H9 (cell line): ENCODE results near the gene CENPP. TPM values are rescaled to one million over a fixed set of nuclear protein-coding genes. Genes with fewer than 3 reads are reported as not detected.

Source experiments
- DNase-seq: peaks from one replicate; pipeline ENCODE4 v3.0.0-alpha.2; 2017
- H2AFZ ChIP-seq: one replicate; pipeline ENCODE4 v1.6.1; 2013; ENCODE audit warnings: mild to moderate bottlenecking, low read length, control low read depth, moderate library complexity
- H2AK5ac ChIP-seq: 2 replicates; pipeline ENCODE4 v1.6.1; 2013; ENCODE audit warnings: low read length, control low read depth, mixed read lengths; ENCODE audit not compliant: insufficient read length
- H2BK120ac ChIP-seq: one replicate; pipeline ENCODE4 v1.6.1; 2013; ENCODE audit warnings: low read depth, mild to moderate bottlenecking, low read length, control low read depth, inconsistent platforms; ENCODE audit not compliant: poor library complexity, severe bottlenecking
- H2BK12ac ChIP-seq: 2 replicates; pipeline ENCODE4 v1.6.1; 2013; ENCODE audit warnings: low read length, control low read depth, mixed read lengths, low read depth; ENCODE audit not compliant: insufficient read length
- H2BK15ac ChIP-seq: 2 replicates; pipeline ENCODE4 v1.6.1; 2013; ENCODE audit warnings: low read depth, low read length, control low read depth
- H2BK20ac ChIP-seq: one replicate; pipeline ENCODE4 v1.6.1; 2013; ENCODE audit warnings: low read depth, mild to moderate bottlenecking, low read length, control low read depth, inconsistent platforms; ENCODE audit not compliant: poor library complexity, severe bottlenecking
- H2BK5ac ChIP-seq: 2 replicates; pipeline ENCODE4 v1.6.1; 2013; ENCODE audit warnings: low read length, control low read depth, mixed read lengths; ENCODE audit not compliant: insufficient read length
- H3K14ac ChIP-seq: 2 replicates; pipeline ENCODE4 v1.6.1; 2013; ENCODE audit warnings: low read length, control low read depth; ENCODE audit not compliant: insufficient read depth
- H3K18ac ChIP-seq: 2 replicates; pipeline ENCODE4 v1.6.1; 2013; ENCODE audit warnings: low read depth, mild to moderate bottlenecking, mixed read lengths, low read length, control low read depth; ENCODE audit not compliant: insufficient read length
- H3K23ac ChIP-seq: 2 replicates; pipeline ENCODE4 v1.6.1; 2013; ENCODE audit warnings: low read length, control low read depth, mixed read lengths, low read depth; ENCODE audit not compliant: insufficient read length
- H3K23me2 ChIP-seq: 2 replicates; pipeline ENCODE4 v1.6.1; 2013; ENCODE audit warnings: low read depth, mild to moderate bottlenecking, mixed read lengths, low read length, control low read depth; ENCODE audit not compliant: insufficient read length, poor library complexity, severe bottlenecking
- H3K27ac ChIP-seq: 2 replicates; pipeline ENCODE4 v1.5.1; 2013; ENCODE audit warnings: low read length, control low read depth, mixed read lengths, low read depth; ENCODE audit not compliant: insufficient read length
- H3K27me3 ChIP-seq: 2 replicates; pipeline ENCODE4 v1.6.1; 2013; ENCODE audit warnings: low read length, control low read depth, inconsistent platforms; ENCODE audit not compliant: insufficient read depth
- H3K4ac ChIP-seq: 2 replicates; pipeline ENCODE4 v1.6.1; 2013; ENCODE audit warnings: low read depth, mild to moderate bottlenecking, control low read depth, inconsistent platforms, low read length, moderate library complexity
- H3K4me1 ChIP-seq: 2 replicates; pipeline ENCODE4 v1.6.1; 2013; ENCODE audit warnings: low read length, control low read depth, inconsistent platforms; ENCODE audit not compliant: insufficient read depth
- H3K4me2 ChIP-seq: 2 replicates; pipeline ENCODE4 v1.6.1; 2013; ENCODE audit warnings: low read length, control low read depth, mixed read lengths; ENCODE audit not compliant: insufficient read length, insufficient read depth
- H3K56ac ChIP-seq: 2 replicates; pipeline ENCODE4 v1.6.1; 2013; ENCODE audit warnings: low read depth, mild to moderate bottlenecking, mixed read lengths, low read length, control low read depth; ENCODE audit not compliant: insufficient read length
- H3K79me1 ChIP-seq: 2 replicates; pipeline ENCODE4 v1.6.1; 2013; ENCODE audit warnings: low read depth, mild to moderate bottlenecking, moderate library complexity, low read length, control low read depth, inconsistent platforms; ENCODE audit not compliant: insufficient read depth, poor library complexity, severe bottlenecking
- H3K79me2 ChIP-seq: 2 replicates; pipeline ENCODE4 v1.6.1; 2013; ENCODE audit warnings: low read length, control low read depth, inconsistent platforms; ENCODE audit not compliant: insufficient read depth
- H3K9ac ChIP-seq: 2 replicates; pipeline ENCODE4 v1.6.1; 2013; ENCODE audit warnings: low read length, control low read depth, mixed read lengths; ENCODE audit not compliant: insufficient read length; ENCODE audit errors: extremely low read depth
- H3K9me3 ChIP-seq: one replicate; pipeline ENCODE4 v1.6.1; 2013; ENCODE audit warnings: low read depth, low read length, inconsistent platforms; ENCODE audit not compliant: control insufficient read depth
- H3T11ph ChIP-seq: one replicate; pipeline ENCODE4 v1.6.1; 2013; ENCODE audit warnings: mild to moderate bottlenecking, low read length, control low read depth, inconsistent platforms
- H4K20me1 ChIP-seq: one replicate; pipeline ENCODE4 v1.6.1; 2013; ENCODE audit not compliant: control insufficient read depth, insufficient read length, insufficient read depth
- H4K5ac ChIP-seq: 2 replicates; pipeline ENCODE4 v1.6.1; 2013; ENCODE audit warnings: low read depth, mild to moderate bottlenecking, mixed read lengths, low read length, control low read depth; ENCODE audit not compliant: insufficient read length
- H4K8ac ChIP-seq: replicated peaks from 2 replicates; pipeline ENCODE4 v1.6.1; 2013; ENCODE audit warnings: low read length, control low read depth, mixed read lengths, low read depth; ENCODE audit not compliant: insufficient read length
- H4K91ac ChIP-seq: 2 replicates; pipeline ENCODE4 v1.6.1; 2013; ENCODE audit warnings: low read depth, mild to moderate bottlenecking, moderate library complexity, mixed read lengths, low read length, control low read depth; ENCODE audit not compliant: insufficient read length
- H3K27ac Mint-ChIP-seq, 3 experiments: 2 replicates in 2 of 3; 3 replicates in 1 of 3; pipeline ENCODE4 v1.8.0; 2020 to 2021; ENCODE audit warnings: mixed read lengths in 3 of 3, mild to moderate bottlenecking in 1 of 3, moderate library complexity in 1 of 3
- H3K27me3 Mint-ChIP-seq: 2 replicates; pipeline ENCODE4 v1.8.0; 2021; ENCODE audit warnings: low read depth, mild to moderate bottlenecking, moderate library complexity, mixed read lengths
- H3K36me3 Mint-ChIP-seq, 3 experiments: 2 replicates in 2 of 3; 3 replicates in 1 of 3; pipeline ENCODE4 v1.8.0; 2020 to 2021; ENCODE audit warnings: low read depth in 3 of 3, mixed read lengths in 3 of 3; ENCODE audit not compliant: insufficient read depth in 1 of 3
- H3K4me1 Mint-ChIP-seq, 2 experiments: 2 replicates each; pipeline ENCODE4 v1.8.0; 2020; ENCODE audit warnings: mixed read lengths in 2 of 2
- H3K4me3 Mint-ChIP-seq, 2 experiments: 2 replicates in 1 of 2; 3 replicates in 1 of 2; pipeline ENCODE4 v1.8.0; 2020 to 2021; ENCODE audit warnings: mild to moderate bottlenecking in 2 of 2, mixed read lengths in 2 of 2, moderate library complexity in 1 of 2
- H3K9me3 Mint-ChIP-seq, 2 experiments: 2 replicates in 1 of 2; 3 replicates in 1 of 2; pipeline ENCODE4 v1.8.0; 2020; ENCODE audit warnings: mild to moderate bottlenecking in 2 of 2, mixed read lengths in 2 of 2, moderate library complexity in 1 of 2
- CTCF ChIP-seq: fragments of 200-600 bp; sonication (generic); conservative IDR thresholded peaks from 3 replicates; pipeline ENCODE4 v1.8.0; 2021; ENCODE audit warnings: antibody characterized with exemption, mild to moderate bottlenecking
- total RNA-seq: library from RNA; stranded (reverse); gene quantifications from 2 replicates; pipeline ENCODE4 v1.2.1, GENCODE V29; 2021

CENPP gene
- total RNA-seq, 1 experiment from 2014 or later = 9.1 TPM

GRCh38 chr9:92350740-92351133 is 25.0 kb downstream of the CENPP start:
- no peak overlapping the region for H3K9ac ChIP-seq
- H4K5ac ChIP-seq = no peak overlapping the region
- Mint-ChIP-seq H3K4me1 (no peaks in the 10 kb centered on the region), H3K36me3 (peaks cover 10 to 27% (median 16%) of the 10 kb centered on the region in 3 experiments; a peak in 6 of 7 replicates), H3K27me3 (no peaks in the 10 kb centered on the region), H3K4me3 (no peak overlapping the region), H3K9me3 (peaks cover 7 to 8% of the 10 kb centered on the region in 2 experiments), H3K27ac (no peak overlapping the region; a peak in 1 of 7 replicates)
- no peaks in the 10 kb centered on the region for H3K79me2 ChIP-seq
- H4K20me1 ChIP-seq = no peaks in the 10 kb centered on the region
- no peak overlapping the region for H2BK5ac ChIP-seq
- no peak overlapping the region for H3K4me2 ChIP-seq
- no peak for TF ChIP-seq CTCF
- H2AK5ac ChIP-seq = no peak overlapping the region
- H3T11ph ChIP-seq = no peak overlapping the region
- no peak overlapping the region for H2AFZ ChIP-seq
- no peaks in the 10 kb centered on the region for H3K23me2 ChIP-seq
- H3K27ac ChIP-seq = no peak overlapping the region
- H3K23ac ChIP-seq = no peak overlapping the region
- no peak overlapping the region for H2BK15ac ChIP-seq
- no peak overlapping the region for H4K91ac ChIP-seq
- H3K4ac ChIP-seq = no peak overlapping the region
- H3K56ac ChIP-seq = no peak overlapping the region
- H2BK20ac ChIP-seq = no peak overlapping the region
- H3K18ac ChIP-seq = no peak overlapping the region
- H3K14ac ChIP-seq = no peak overlapping the region
- no peak overlapping the region for H4K8ac ChIP-seq
- no peaks in the 10 kb centered on the region for H3K27me3 ChIP-seq
- no peaks in the 10 kb centered on the region for H3K9me3 ChIP-seq
- no peak overlapping the region for H2BK12ac ChIP-seq
- H2BK120ac ChIP-seq = no peak overlapping the region
- no peaks in the 10 kb centered on the region for H3K4me1 ChIP-seq
- DNase-seq = no peak
- no peaks in the 10 kb centered on the region for H3K79me1 ChIP-seq
